NB4 (cell line): ENCODE results near the gene AMFR.

Experiments used
- DNase-seq: peaks from one replicate; pipeline ENCODE4 v3.0.0; 2010; ENCODE audit warnings: low read depth
- H3K4me3 ChIP-seq: one replicate; pipeline ENCODE4 v1.5.1; 2011; ENCODE audit warnings: mild to moderate bottlenecking, low read depth, low read length, moderate library complexity
- CTCF ChIP-seq: IDR thresholded peaks from one replicate; pipeline ENCODE4 v1.5.1; 2012; ENCODE audit warnings: low read depth, low read length
- MAX ChIP-seq: IDR thresholded peaks from 2 replicates; pipeline ENCODE4 v1.6.1; 2011; ENCODE audit warnings: low read depth, low read length
- MYC ChIP-seq: IDR thresholded peaks from 2 replicates; pipeline ENCODE4 v1.6.1; 2011; ENCODE audit warnings: low read depth, low read length
- POLR2A ChIP-seq: IDR thresholded peaks from 2 replicates; pipeline ENCODE4 v1.6.1; 2011; ENCODE audit warnings: mild to moderate bottlenecking; ENCODE audit not compliant: insufficient read length; ENCODE audit errors: extremely low read depth

Gene AMFR

GRCh38 chr16:56363781-56364565 is 61.4 kb downstream of the AMFR start:
- TF ChIP-seq POLR2A (no peak), CTCF (no peak), MAX (no peak), MYC (no peak)
- no peak overlapping the region for H3K4me3 ChIP-seq
- DNase-seq = no peak

- no peak for DNase-seq
- no peak for TF ChIP-seq CTCF
- TF ChIP-seq MYC = no peak
- no peak for TF ChIP-seq POLR2A
- H3K4me3 ChIP-seq = no peak overlapping the region
These were observed 62.1 kb downstream of the AMFR start for GRCh38 chr16:56363181-56363716.

- no peak overlapping the region for H3K4me3 ChIP-seq
- no peak for DNase-seq
- TF ChIP-seq MAX (no peak), CTCF (no peak), POLR2A (no peak), MYC (no peak)
These were observed 62.6 kb downstream of the AMFR start for GRCh38 chr16:56362706-56363105.

GRCh38 chr16:56362057-56362655 is 63.2 kb downstream of the AMFR start:
- no peak for TF ChIP-seq POLR2A
- no peak for TF ChIP-seq CTCF
- TF ChIP-seq MYC = no peak
- no peak for TF ChIP-seq MAX
- H3K4me3 ChIP-seq = no peak overlapping the region
- peak; percentile 17 for DNase-seq

- DNase-seq = no peak
- H3K4me3 ChIP-seq = no peak overlapping the region
- TF ChIP-seq CTCF (no peak), MYC (no peak), MAX (no peak), POLR2A (no peak)
These were observed 65.0 kb downstream of the AMFR start for GRCh38 chr16:56360117-56361008.
